Stimulated activated CD8-positive, alpha-beta memory T cell treated with anti-CD3 and anti-CD28 coated beads, Interleukin-7, amount 100 ng/mL, for 48 hours (primary cell): Measurements from ENCODE around the gene ANKRD11.
"Not testable (repeated sequence)": the region's sequence is repeated elsewhere in the genome, so short reads cannot be mapped to it uniquely, and the experiment has no call there.

Experiments used
- DNase-seq, 2 donors: peaks; one replicate each; pipeline ENCODE4 v3.0.0-alpha.2; 2020; ENCODE audit warnings: low read depth in 1 of 2; ENCODE audit errors: extremely low read depth in 1 of 2

The ANKRD11 gene

GRCh38 chr16:89482150-89482816, 8.1 kb downstream of the ANKRD11 start:
- no peak for DNase-seq

- no peak for DNase-seq
Observed at GRCh38 chr16:89481356-89481955, 8.9 kb downstream of the ANKRD11 start.

- DNase-seq: no peak
Observed at GRCh38 chr16:89478576-89479221, 11.7 kb downstream of the ANKRD11 start.

- DNase-seq: no peak
Observed at GRCh38 chr16:89476811-89477261, 13.5 kb downstream of the ANKRD11 start.

- no peak for DNase-seq
Observed at GRCh38 chr16:89476379-89476778, 14.0 kb downstream of the ANKRD11 start.

- no peak for DNase-seq
Observed at GRCh38 chr16:89475144-89475543, 15.2 kb downstream of the ANKRD11 start.

- DNase-seq: no peak
Observed at GRCh38 chr16:89473791-89474414, 16.5 kb downstream of the ANKRD11 start.

- DNase-seq: no peak
Observed at GRCh38 chr16:89473136-89473712, 17.1 kb downstream of the ANKRD11 start.

GRCh38 chr16:89472711-89473075, 17.7 kb downstream of the ANKRD11 start:
- DNase-seq: no peak

- DNase-seq: no peak
Observed at GRCh38 chr16:89467382-89467781, 23.0 kb downstream of the ANKRD11 start.

- no peak for DNase-seq
Observed at GRCh38 chr16:89466920-89467319, 23.4 kb downstream of the ANKRD11 start.

- not testable (repeated sequence) for DNase-seq
Observed at GRCh38 chr16:89463312-89463711, 27.0 kb downstream of the ANKRD11 start.

- DNase-seq: not testable (repeated sequence)
Observed at GRCh38 chr16:89462639-89463038, 27.7 kb downstream of the ANKRD11 start.

- not testable (repeated sequence) for DNase-seq
Observed at GRCh38 chr16:89461890-89462289, 28.5 kb downstream of the ANKRD11 start.

- no peak for DNase-seq
Observed at GRCh38 chr16:89460556-89460955, 29.8 kb downstream of the ANKRD11 start.

GRCh38 chr16:89458967-89459366, 31.4 kb downstream of the ANKRD11 start:
- no peak for DNase-seq

GRCh38 chr16:89458551-89458950, 31.8 kb downstream of the ANKRD11 start:
- DNase-seq: no peak

GRCh38 chr16:89456419-89456959, 33.9 kb downstream of the ANKRD11 start:
- DNase-seq: no peak

GRCh38 chr16:89455692-89456091, 34.7 kb downstream of the ANKRD11 start:
- no peak for DNase-seq

GRCh38 chr16:89455178-89455577, 35.2 kb downstream of the ANKRD11 start:
- DNase-seq: no peak
